ENCODE measurements around the gene TLE2.

TLE2 gene

DNA sequence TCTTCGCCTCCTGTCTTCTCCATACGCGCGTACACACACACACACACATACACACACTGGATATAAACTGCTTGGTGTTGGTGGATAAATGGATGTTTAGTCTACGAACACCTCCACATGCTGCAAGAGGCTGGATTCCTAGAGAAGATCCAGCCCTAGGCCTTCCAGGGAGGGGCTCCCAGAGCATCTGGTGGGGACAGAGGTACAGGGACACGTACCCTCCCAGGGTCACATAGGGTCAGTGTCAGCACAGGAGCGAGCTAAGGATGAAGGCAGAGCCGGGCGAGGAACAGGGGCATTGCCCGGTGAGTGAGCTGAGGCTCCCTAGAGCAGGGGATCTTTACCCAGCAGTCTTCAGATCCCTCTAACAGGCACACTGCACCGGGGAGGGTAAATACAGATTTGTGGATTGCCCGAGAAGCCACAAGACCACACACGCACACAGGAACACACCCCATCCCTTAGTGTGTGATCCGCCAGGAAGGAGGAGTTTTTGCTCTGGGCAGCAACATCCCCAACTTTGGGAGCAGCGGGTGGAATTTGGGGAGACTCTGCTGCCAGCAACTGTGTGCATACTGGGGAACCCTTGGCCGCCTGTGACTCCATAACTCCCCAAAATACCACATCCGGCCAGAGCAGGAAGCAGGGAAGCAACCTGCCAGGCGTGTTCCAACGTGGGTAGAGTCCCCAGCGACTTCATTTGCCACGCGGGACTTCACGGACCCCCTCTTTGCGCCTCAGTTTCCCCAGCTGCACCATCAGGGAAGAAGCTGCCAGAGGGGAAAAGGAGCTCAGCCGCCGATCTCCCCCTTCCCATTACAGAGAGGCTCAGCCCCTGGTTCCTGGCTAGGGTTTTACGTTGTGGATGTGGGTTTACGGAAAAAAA lies 5.8 kb upstream of the TLE2 start:
- WGBS, 2 experiments (ENCODE audit: insufficient coverage in 2 of 2): 11 to 13% methylated on average over 12 to 17 of the region's 28 CpGs
- Histone ChIP-seq H3K4me3 (ENCODE audit: extremely low read depth, insufficient read depth, low read length, poor library complexity, severe bottlenecking) (peak overlapping the region; percentile 61), H3K36me3 (ENCODE audit: control insufficient read depth, insufficient read depth, low read length) (no peaks in the 10 kb centered on the region), H3K9me3 (ENCODE audit: control insufficient read depth, low read length) (no peaks in the 10 kb centered on the region), H3K27ac (ENCODE audit: low read depth, low read length, severe bottlenecking) (peak overlapping the region; percentile 74), H3K4me1 (ENCODE audit: control insufficient read depth, insufficient read depth, low read length, poor library complexity, severe bottlenecking) (peaks cover 16% of the 10 kb centered on the region)

DNA sequence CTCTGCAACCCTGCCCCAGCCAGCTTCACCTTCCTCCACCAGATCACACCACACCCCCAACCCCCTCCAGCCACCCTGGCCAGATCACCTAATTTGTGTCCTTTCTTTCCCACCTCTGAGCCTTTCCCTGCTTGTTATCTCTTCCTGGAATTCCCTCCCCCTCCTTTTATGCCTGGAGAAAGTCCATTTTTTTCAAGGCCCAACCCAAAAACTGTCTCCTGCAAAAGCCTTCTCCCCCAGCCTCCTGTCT lies 5.3 kb upstream of the TLE2 start:
- Histone ChIP-seq H3K36me3 (ENCODE audit: control insufficient read depth, insufficient read depth, low read length) (no peaks in the 10 kb centered on the region), H3K9me3 (ENCODE audit: control insufficient read depth, low read length) (no peaks in the 10 kb centered on the region), H3K4me1 (ENCODE audit: control insufficient read depth, insufficient read depth, low read length, poor library complexity, severe bottlenecking) (peaks cover 16% of the 10 kb centered on the region), H3K27ac (ENCODE audit: low read depth, low read length, severe bottlenecking) (peak overlapping the region; percentile 74), H3K4me3 (ENCODE audit: extremely low read depth, insufficient read depth, low read length, poor library complexity, severe bottlenecking) (no peak overlapping the region)

DNA sequence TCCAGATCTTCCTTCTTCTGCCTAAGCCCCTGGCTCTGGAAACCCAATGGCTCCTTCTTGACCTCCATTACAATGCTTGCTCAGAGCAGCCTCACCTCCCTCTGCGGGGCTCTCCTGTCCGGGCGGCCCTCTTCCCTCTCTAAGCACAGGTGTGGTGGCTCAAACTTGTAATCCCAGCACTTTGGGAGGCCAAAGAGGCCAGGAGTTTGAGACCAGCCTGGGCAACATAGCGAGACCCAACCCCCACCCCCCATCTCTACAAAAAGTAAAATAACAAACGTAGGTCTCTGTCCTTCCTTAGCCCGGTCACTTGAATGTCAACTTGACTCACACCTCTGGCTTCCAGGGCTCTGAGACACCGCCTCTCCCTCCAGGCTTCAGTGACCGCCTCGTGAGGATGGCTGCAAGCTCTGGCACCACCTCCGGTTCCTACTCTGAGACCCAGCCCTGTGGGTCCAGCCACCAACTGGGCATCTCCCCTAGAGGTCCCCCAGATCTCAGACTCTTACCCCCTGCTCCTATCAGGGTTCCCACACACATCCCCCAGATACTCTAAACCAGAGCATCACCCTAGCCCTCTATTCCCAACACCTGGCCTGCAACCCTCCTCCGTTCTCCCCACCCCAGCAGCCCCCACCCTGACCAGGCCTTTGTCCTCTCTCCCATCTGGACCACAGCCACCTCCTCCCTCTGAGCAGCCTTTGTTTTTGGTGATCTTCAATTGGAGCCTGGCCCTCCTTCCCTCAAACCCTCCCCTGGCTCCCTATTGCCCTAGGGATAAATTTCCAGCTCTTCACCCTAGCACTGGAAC lies 4.7 kb upstream of the TLE2 start:
- WGBS, 2 experiments (ENCODE audit: insufficient coverage in 2 of 2): 45 to 61% methylated on average over 11 of the region's 11 CpGs
- H3K36me3 ChIP-seq (ENCODE audit: control insufficient read depth, insufficient read depth, low read length): no peaks in the 10 kb centered on the region
- no peaks in the 10 kb centered on the region for H3K9me3 ChIP-seq (ENCODE audit: control insufficient read depth, low read length)
- H3K4me1 ChIP-seq (ENCODE audit: control insufficient read depth, insufficient read depth, low read length, poor library complexity, severe bottlenecking): peaks cover 16% of the 10 kb centered on the region
- H3K4me3 ChIP-seq (ENCODE audit: extremely low read depth, insufficient read depth, low read length, poor library complexity, severe bottlenecking): no peak overlapping the region
- H3K27ac ChIP-seq (ENCODE audit: low read depth, low read length, severe bottlenecking): no peak overlapping the region

DNA sequence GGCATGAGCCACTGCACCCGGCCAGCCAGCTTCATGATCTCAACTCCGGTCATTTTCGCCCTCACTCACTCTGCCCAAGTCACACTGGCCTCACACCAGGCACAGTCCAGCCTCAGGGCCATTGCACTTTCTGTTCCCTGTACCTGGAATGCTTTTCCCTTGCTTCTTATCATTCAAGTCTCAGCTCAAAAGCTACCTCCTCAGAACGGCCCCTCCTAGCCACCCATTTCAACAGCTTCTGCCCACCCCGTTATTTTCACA lies 2.5 kb upstream of the TLE2 start:
- Histone ChIP-seq H3K36me3 (ENCODE audit: control insufficient read depth, insufficient read depth, low read length) (no peaks in the 10 kb centered on the region), H3K27ac (ENCODE audit: low read depth, low read length, severe bottlenecking) (no peak overlapping the region), H3K4me1 (ENCODE audit: control insufficient read depth, insufficient read depth, low read length, poor library complexity, severe bottlenecking) (peaks cover 16% of the 10 kb centered on the region), H3K4me3 (ENCODE audit: extremely low read depth, insufficient read depth, low read length, poor library complexity, severe bottlenecking) (no peak overlapping the region), H3K9me3 (ENCODE audit: control insufficient read depth, low read length) (peaks cover 6% of the 10 kb centered on the region)
- 54 to 55% methylated on average over 4 of the region's 5 CpGs for WGBS, 2 experiments (ENCODE audit: insufficient coverage in 2 of 2)

DNA sequence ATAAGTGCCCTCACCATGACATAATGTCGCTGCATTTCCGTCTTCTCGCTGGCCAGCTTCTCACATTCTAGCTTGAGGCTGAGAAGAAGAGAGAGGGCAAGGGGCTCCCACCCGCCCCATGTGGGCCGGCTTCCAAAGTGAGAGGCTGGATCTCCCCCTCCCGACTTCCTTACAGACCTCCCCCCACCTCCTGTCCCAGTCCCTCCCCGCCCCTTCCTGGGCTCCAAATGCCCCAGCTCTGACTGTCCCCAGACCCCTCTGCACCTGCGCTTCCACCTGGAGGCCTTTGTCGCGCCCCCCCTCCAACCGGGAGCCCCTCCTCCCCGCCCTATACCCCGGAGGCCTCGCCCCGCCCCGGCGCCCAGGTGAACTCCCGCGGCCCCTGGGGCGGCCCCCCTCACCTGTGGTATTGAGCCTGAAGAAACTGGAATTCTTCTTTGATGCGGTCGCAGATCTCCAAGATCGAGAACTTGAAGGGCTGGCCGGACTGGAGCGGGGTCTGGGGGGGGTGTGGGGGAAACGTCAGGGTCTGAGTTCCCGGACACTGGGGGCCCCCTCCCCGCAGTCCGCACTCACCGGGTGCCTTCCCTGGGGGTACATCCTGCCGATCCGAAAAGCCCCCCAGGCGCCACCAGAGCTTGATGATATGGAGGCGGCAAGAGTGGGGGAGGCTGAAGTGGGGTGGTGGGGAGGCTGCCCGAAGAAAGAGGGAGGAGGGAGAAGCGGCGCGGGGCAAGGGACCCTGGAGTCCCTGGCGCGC lies 595 bp downstream of the TLE2 start:
- Histone ChIP-seq H3K36me3 (ENCODE audit: control insufficient read depth, insufficient read depth, low read length) (no peaks in the 10 kb centered on the region), H3K9me3 (ENCODE audit: control insufficient read depth, low read length) (peaks cover 6% of the 10 kb centered on the region), H3K27ac (ENCODE audit: low read depth, low read length, severe bottlenecking) (no peak overlapping the region), H3K4me3 (ENCODE audit: extremely low read depth, insufficient read depth, low read length, poor library complexity, severe bottlenecking) (peak overlapping the region; percentile 31), H3K4me1 (ENCODE audit: control insufficient read depth, insufficient read depth, low read length, poor library complexity, severe bottlenecking) (peaks cover 15% of the 10 kb centered on the region)
- 0 to 2% methylated on average over 9 to 10 of the region's 40 CpGs for WGBS, 2 experiments (ENCODE audit: insufficient coverage in 2 of 2)

DNA sequence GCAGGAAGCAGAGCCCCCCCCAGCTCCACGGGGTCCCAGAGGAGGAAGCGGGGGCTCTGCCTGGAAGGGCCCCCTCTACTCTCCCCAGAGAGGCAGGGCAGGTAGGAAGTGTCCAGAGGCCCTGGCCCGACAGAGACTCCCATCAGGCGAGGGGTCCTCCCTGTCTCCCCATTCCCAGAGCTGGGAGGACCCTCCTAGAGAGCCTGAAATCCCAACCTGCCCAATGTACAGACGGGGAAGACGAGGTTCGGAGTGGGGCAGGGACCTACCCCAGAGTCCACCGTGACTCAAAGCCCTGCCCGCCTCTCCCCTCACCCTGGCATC lies 1.1 kb downstream of the TLE2 start:
- WGBS, 2 experiments (ENCODE audit: insufficient coverage in 2 of 2): 23 to 49% methylated on average over 6 to 9 of the region's 9 CpGs
- Histone ChIP-seq H3K9me3 (ENCODE audit: control insufficient read depth, low read length) (peaks cover 6% of the 10 kb centered on the region), H3K27ac (ENCODE audit: low read depth, low read length, severe bottlenecking) (no peak overlapping the region), H3K4me3 (ENCODE audit: extremely low read depth, insufficient read depth, low read length, poor library complexity, severe bottlenecking) (no peak overlapping the region), H3K4me1 (ENCODE audit: control insufficient read depth, insufficient read depth, low read length, poor library complexity, severe bottlenecking) (peaks cover 15% of the 10 kb centered on the region), H3K36me3 (ENCODE audit: control insufficient read depth, insufficient read depth, low read length) (no peaks in the 10 kb centered on the region)

DNA sequence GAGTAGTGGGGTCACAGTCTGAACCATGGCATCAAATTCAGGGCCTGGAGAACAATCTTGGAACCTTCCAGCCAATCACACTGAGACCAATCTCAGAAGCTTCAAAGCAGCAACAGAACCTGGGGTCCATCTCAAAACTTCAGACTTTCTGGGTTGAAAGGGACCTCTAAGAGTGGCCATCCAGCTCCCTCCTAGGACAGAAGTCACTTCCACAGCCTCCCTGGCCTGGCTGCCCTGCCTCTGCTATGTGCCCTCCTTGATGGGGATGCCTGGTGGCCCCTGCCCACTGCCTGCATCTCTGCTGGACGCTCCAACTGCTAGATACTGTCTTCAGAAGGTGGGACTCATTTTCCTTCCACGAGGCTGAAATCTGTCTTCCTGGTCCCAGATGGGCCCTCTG lies 1.8 kb downstream of the TLE2 start:
- 61 to 85% methylated on average over 2 of the region's 2 CpGs for WGBS, 2 experiments (ENCODE audit: insufficient coverage in 2 of 2)
- Histone ChIP-seq H3K27ac (ENCODE audit: low read depth, low read length, severe bottlenecking) (no peak overlapping the region), H3K9me3 (ENCODE audit: control insufficient read depth, low read length) (peaks cover 6% of the 10 kb centered on the region), H3K4me1 (ENCODE audit: control insufficient read depth, insufficient read depth, low read length, poor library complexity, severe bottlenecking) (peaks cover 15% of the 10 kb centered on the region), H3K4me3 (ENCODE audit: extremely low read depth, insufficient read depth, low read length, poor library complexity, severe bottlenecking) (no peak overlapping the region), H3K36me3 (ENCODE audit: control insufficient read depth, insufficient read depth, low read length) (no peaks in the 10 kb centered on the region)

DNA sequence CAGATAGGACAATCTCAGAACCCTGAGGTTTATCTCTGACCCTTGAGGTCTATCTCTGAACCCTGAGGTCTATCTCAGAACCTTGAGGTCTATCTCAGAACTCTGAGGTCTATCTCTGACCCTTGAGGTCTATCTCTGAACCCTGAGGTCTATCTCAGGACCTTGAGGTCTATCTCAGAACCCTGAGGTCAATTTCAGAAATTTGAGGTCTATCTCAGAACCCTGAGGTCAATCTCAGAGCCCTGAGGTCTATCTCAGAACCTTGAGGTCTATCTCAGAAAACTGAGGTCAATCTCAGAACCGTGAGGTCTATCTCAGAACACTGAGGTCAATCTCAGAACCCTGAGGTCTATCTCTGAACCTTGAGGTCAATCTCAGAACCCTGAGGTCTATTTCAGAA lies 2.3 kb downstream of the TLE2 start:
- H3K4me1 ChIP-seq (ENCODE audit: control insufficient read depth, insufficient read depth, low read length, poor library complexity, severe bottlenecking): peaks cover 15% of the 10 kb centered on the region
- H3K36me3 ChIP-seq (ENCODE audit: control insufficient read depth, insufficient read depth, low read length): no peaks in the 10 kb centered on the region
- H3K4me3 ChIP-seq (ENCODE audit: extremely low read depth, insufficient read depth, low read length, poor library complexity, severe bottlenecking): no peak overlapping the region
- 83 to 100% methylated on average over 1 of the region's 1 CpG for WGBS, 2 experiments (ENCODE audit: insufficient coverage in 2 of 2)
- peaks cover 6% of the 10 kb centered on the region for H3K9me3 ChIP-seq (ENCODE audit: control insufficient read depth, low read length)
- no peak overlapping the region for H3K27ac ChIP-seq (ENCODE audit: low read depth, low read length, severe bottlenecking)

DNA sequence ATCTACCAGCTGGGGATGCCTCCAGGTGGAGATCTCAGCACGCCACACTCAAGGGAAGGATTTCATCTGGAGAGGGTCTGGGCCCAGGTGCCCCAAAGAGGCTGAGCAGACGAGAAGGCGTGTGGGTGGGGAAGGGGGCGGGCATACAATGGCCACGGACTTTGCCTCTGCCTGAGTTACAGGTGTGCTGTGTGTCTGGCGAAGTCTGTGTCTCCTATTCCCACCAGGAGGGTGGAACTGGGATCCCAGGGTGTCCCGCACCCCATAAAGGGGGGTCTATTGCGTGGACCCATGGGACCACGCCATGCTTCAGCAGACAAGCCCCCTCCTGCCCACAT lies 3.6 kb downstream of the TLE2 start:
- Histone ChIP-seq H3K4me1 (ENCODE audit: control insufficient read depth, insufficient read depth, low read length, poor library complexity, severe bottlenecking) (peaks cover 15% of the 10 kb centered on the region), H3K9me3 (ENCODE audit: control insufficient read depth, low read length) (peaks cover 6% of the 10 kb centered on the region), H3K27ac (ENCODE audit: low read depth, low read length, severe bottlenecking) (no peak overlapping the region), H3K4me3 (ENCODE audit: extremely low read depth, insufficient read depth, low read length, poor library complexity, severe bottlenecking) (no peak overlapping the region), H3K36me3 (ENCODE audit: control insufficient read depth, insufficient read depth, low read length) (no peaks in the 10 kb centered on the region)
- WGBS, 2 experiments (ENCODE audit: insufficient coverage in 2 of 2): 32 to 46% methylated on average over 3 to 6 of the region's 9 CpGs

DNA sequence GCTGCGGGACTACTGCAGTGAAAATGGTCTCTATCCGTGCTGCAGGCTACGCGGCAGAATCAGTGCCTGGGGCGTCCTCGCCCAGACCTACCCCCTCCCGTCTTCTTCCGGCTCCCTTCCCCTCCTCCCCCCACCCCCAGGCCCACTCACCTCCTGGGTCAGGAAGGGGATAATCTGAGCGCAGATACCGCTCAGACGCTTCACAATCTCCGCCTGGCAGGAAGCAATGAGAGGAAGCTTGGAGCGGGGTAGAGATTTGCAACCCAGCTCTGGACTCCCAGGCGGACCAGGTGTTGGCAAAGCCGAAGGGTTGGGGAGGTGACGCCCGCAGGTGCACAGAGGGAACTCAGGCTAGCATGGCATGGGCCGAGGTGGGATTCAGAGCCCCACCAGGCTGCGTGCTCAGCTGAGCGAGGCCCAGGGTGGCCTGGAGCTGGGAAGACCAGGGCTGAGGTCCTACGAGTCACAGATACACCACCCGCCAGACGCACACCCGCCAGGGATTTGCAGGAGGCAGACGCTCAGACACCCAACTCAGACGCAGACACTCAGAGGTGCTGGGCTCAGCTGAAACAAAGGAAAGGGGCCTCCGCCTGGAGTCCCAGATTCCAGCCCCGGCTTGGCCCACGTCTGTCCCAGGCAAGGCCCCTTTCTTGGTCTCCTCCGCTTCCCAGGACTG lies 4.1 kb downstream of the TLE2 start:
- Histone ChIP-seq H3K9me3 (ENCODE audit: control insufficient read depth, low read length) (peaks cover 6% of the 10 kb centered on the region), H3K36me3 (ENCODE audit: control insufficient read depth, insufficient read depth, low read length) (no peaks in the 10 kb centered on the region), H3K4me3 (ENCODE audit: extremely low read depth, insufficient read depth, low read length, poor library complexity, severe bottlenecking) (no peak overlapping the region), H3K4me1 (ENCODE audit: control insufficient read depth, insufficient read depth, low read length, poor library complexity, severe bottlenecking) (peaks cover 15% of the 10 kb centered on the region), H3K27ac (ENCODE audit: low read depth, low read length, severe bottlenecking) (peak overlapping the region; percentile 45)
- 8 to 17% methylated on average over 21 to 24 of the region's 30 CpGs for WGBS, 2 experiments (ENCODE audit: insufficient coverage in 2 of 2)

All from mesodermal cell (in vitro differentiated cells).